HG02973 (cell line): ENCODE measurements around the gene CFAP210.
A peak's percentile ranks its signal among the peaks of the same experiment; 100 is the strongest.

Source experiments
- ATAC-seq: cut with Tn5 transposase; IDR thresholded peaks from one replicate; pipeline ENCODE4 v1.9.1; 2021; ENCODE audit warnings: moderate library complexity; ENCODE audit not compliant: unreplicated experiment

The CFAP210 gene, protein sequence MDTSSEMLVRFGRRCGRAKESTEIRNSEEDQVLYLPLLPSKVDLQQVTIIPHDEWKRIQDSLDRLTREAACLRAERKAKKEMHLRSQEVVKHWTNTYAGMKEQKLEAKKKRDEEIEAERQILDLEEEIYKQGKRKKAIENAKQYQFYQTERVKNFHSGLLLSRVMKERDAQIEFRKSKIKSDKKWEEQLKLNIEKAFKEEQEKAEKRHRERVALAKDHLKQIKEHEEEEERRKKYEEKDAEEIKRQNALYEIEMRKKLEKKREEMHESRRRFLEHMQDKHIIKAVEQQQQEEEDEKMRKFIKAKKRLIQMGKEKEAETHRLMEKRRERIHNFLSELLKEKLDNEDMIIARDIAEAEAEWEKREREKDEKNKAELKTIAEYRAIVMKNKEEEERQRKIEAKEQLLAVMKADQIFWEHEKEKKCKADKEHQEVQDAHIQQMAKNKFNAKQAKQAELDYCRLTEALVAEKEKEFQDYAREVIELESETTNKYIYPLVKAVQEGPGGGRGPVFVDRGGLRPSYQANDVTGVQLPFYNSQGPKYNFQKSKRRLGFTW

GRCh38 chr2:169694113-169694893 is at the start of gene CFAP210, which contains the start of gene PHOSPHO2:
TSS of gene CFAP210 (minus strand) at chr2:169694405. CDS start at chr2:169694327, 78 bp downstream.
TSS of gene PHOSPHO2 (plus strand) at chr2:169694469. CDS start at chr2:169700972, 6,503 bp downstream.
- ATAC-seq = peak; percentile 96

- no peak for ATAC-seq
These were observed 49.3 kb upstream of the CFAP210 start for GRCh38 chr2:169743549-169743948.

DNA sequence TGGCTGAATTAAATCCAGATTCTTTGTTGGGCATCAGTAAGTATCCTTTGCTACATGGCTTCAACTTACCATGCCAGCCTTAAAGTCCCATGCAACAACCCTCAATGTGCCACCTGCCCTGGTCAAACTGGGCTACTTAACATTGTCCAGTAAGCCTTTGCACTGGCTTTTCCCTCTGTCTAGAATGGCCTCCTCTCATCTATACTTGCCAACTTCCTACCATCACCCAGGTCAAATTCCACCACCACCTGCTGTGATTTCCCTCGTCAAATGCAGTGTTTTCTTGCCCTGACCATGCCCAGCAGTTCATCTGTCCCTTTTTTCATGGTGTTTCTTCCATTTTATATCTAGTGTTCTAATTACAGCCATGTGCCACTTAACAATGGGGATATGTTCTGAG is 45.1 kb upstream of the CFAP210 start:
- no peak for ATAC-seq

GRCh38 chr2:169738566-169739229 is 44.5 kb upstream of the CFAP210 start:
- ATAC-seq = no peak

DNA sequence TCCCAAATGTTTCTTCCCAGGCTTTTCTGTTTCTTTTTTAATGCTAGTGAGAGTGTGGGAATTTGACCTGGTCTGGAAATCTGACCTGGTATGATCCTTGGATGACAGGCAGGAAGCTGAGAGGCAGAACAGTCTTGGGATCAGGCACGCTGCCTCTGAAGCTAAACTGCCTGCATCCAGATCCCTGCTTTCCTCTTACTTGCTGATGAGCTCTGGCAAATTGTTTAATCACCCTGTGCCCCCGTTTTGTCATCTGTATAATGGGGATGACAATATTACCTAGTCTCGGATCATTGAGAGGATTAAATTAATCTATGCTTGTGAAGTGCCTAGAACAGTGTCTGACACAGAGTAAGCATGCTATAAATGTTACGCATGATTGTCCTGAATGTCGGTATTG is 42.7 kb upstream of the CFAP210 start:
- no peak for ATAC-seq

- ATAC-seq = no peak
These were observed 41.4 kb upstream of the CFAP210 start for GRCh38 chr2:169735623-169736022.

GRCh38 chr2:169734169-169734847 is 40.1 kb upstream of the CFAP210 start:
- ATAC-seq = peak; percentile 43

DNA sequence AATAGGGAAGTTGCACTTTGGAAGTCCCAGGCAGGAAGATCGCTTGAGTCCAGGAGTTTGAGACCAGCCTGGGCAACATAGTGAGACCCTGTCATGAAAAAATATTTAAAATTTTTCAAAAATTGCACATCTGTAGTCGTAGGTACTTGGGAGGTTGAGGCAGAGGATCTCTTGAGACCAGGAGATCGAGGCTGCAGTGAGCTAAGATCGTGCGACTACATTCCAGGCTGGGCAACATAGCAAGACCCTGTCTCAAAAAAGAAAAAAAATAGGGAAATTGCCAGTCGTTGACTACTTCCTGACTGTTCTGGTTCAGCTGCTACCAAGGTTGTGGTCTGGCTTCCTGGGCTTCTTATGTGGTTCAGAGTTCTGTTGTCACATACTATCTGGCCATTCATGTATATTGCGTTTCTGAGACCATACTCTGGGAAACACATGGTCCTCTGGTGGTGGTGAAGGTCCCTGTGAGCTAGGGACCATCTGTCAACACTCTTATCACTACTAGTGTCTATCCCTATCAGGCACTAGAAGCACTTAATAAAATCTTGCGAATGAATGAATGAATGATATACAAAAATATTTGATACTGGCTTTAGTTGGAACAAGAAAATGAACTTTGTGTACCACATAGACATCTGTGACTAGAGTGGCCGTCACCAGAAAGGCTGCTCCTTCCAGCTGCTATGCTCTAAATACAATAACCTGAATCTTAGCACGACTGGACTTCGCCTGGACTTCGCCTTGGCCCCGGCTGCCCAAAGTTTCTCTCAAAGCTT is 38.6 kb upstream of the CFAP210 start:
- ATAC-seq = no peak

GRCh38 chr2:169732075-169732474 is 37.9 kb upstream of the CFAP210 start:
- no peak for ATAC-seq

DNA sequence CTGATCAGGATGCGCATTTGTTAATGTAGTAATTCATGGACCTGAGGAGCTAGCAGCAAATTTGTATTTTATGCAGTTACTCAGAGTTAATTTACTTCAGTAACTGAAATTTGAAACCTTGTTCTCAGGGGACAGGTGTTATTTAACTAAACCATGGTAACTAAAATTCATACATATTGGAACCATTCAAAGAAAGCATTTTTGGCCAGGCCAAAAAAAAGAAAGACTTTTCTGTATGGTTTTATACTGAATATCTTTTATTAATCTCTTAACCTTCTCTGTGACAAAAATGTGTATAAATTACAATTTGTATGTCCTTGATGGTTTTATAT is 35.0 kb upstream of the CFAP210 start:
- no peak for ATAC-seq

DNA sequence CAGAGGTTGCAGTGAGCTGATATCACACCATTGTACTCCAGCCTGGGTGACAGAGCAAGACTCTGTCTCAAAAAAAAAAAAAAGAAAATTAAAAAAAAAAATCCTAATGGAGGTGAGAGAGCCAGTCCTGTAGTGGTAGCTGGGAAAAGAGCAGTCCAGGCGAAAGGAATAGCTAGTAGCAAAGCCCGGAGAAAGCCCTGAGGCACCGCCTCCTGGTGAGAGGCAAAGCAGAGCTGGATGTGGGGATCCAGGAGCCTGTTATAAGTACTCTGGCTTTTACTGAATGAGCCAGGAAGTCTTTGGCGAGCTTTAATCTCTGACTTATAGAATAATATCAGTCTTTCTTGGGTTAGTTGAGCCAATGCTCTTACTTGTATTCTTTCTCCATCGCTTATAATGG is 32.9 kb upstream of the CFAP210 start:
- no peak for ATAC-seq

GRCh38 chr2:169721016-169721415 is 26.8 kb upstream of the CFAP210 start:
- ATAC-seq = no peak

GRCh38 chr2:169718930-169719504 is 24.8 kb upstream of the CFAP210 start:
- no peak for ATAC-seq

- ATAC-seq = no peak
These were observed 23.5 kb upstream of the CFAP210 start for GRCh38 chr2:169717691-169718063.

- ATAC-seq = no peak
These were observed 22.9 kb upstream of the CFAP210 start for GRCh38 chr2:169716938-169717690.

- no peak for ATAC-seq
These were observed 22.2 kb upstream of the CFAP210 start for GRCh38 chr2:169716238-169716886.

GRCh38 chr2:169715379-169716237 is 21.4 kb upstream of the CFAP210 start:
- no peak for ATAC-seq

DNA sequence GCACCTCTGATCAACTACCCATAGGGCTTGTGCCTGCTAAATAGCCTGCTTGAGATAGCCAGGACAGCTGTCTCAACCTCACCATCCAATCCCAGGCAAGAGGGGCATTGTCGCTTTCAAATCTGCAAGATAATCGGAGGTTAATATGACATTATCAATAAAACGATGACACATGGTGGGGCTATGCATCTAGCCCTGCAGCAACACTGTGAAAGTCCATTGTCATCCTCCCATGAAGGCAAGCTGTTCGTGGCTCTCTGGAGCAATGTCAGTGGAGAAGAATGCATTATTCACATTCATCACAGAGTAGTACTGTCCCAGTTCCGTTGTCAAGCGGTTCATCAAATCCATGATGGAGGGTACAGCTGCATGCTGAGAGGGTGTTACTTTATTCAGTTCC is 20.5 kb upstream of the CFAP210 start:
- ATAC-seq = no peak
